Skin epidermis (tissue), 12 donors: ENCODE data around the gene FSTL3.

Experiments
- H3K27ac ChIP-seq, 21 experiments: fragments of 200-600 bp; sonication (generic) in 11 of 21; one replicate each; pipeline ENCODE4 v1.5.0; 2020; ENCODE audit warnings: mild to moderate bottlenecking in 3 of 21, inconsistent platforms in 2 of 21, moderate library complexity in 2 of 21
- H3K4me3 ChIP-seq, 7 experiments: fragments of 200-600 bp; sonication (generic) in 2 of 7; one replicate each; pipeline ENCODE4 v1.5.0; 2020; ENCODE audit warnings: inconsistent platforms in 2 of 7, mild to moderate bottlenecking in 2 of 7, moderate library complexity in 1 of 7

The FSTL3 gene

DNA sequence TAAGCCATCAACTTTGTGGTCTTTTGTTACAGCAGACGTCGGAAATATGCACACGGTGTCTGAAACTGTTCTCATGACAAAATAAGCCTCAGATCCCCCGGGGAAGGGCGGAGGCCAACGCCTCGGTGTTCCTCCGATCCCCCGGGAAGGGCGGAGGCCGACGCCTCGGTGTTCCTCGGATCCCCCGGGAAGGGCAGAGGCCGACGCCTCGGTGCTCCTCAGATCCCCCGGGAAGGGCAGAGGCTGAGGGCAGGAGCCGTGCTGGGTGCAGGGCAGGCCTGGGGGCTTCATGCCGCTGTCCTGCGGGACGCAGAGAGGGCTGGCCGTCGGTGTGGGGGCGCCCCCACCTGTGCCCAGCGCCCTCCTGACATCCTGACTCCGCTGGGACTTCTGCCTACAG lies 31.8 kb upstream of the FSTL3 start:
- no peak overlapping the region for H3K4me3 ChIP-seq
- no peak overlapping the region for H3K27ac ChIP-seq

DNA sequence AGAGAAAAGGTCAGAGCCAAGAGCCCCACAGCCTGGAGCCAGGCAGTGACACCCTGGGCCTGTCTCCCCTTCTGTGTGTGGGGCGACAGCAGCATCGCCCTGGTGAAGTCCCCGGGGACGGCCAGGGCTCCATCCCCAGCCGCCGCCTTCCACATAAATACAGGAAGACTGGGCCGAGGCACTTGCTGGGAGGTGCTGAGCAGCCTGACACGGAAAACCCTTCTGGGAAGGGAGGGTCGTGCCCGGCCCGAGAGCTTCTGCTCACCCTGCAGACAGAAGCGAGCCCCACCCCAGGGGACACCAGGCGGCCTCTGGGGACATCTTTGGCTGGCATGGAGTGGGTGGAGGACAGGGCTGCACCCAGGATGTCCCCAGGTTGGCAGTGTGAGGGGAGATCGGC lies 31.4 kb upstream of the FSTL3 start:
- H3K27ac ChIP-seq: no peak overlapping the region
- H3K4me3 ChIP-seq: no peak overlapping the region

DNA sequence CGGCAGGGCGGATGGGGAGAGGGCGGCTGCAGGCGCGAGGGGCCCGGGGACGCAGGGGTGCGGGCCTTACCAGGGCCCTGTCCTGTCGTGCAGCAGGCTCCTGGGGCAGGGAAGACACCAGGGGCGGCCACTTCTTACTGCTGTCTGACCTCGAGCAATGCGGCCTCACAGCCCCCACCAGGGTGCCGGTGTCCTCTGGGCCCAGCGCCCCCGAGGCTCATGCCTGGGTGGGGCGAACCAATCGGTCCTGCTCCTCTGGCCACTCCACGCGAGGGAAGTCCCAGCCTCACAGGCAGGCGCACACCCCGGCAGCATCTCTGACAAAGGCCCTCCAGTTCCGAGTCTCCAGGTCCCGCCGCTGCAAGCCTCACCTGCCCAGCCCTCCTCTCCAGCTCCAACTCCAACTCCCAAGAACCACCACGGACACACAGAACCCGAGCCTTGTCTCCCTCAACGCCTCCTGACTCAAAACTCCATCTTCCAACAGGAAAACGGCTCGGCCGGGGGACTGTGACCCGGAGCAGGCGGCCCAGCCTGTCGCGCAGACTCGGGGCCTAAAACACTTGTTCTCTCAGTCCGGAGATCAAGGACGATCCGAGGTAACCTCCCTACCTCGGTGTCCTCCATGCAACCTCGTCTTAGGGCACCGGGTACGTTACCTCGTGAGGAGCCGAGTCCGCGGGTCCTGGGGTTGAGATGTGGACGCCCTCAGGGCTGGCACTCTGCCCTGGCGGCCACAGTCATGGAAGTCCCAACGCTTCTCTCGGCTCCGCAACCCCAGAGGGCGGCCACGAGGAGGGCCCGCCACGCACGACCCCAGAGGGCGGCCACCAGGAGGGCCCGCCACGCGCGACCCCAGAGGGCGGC lies 30.0 kb upstream of the FSTL3 start:
- Histone ChIP-seq H3K4me3 (no peak overlapping the region), H3K27ac (no peak overlapping the region)

DNA sequence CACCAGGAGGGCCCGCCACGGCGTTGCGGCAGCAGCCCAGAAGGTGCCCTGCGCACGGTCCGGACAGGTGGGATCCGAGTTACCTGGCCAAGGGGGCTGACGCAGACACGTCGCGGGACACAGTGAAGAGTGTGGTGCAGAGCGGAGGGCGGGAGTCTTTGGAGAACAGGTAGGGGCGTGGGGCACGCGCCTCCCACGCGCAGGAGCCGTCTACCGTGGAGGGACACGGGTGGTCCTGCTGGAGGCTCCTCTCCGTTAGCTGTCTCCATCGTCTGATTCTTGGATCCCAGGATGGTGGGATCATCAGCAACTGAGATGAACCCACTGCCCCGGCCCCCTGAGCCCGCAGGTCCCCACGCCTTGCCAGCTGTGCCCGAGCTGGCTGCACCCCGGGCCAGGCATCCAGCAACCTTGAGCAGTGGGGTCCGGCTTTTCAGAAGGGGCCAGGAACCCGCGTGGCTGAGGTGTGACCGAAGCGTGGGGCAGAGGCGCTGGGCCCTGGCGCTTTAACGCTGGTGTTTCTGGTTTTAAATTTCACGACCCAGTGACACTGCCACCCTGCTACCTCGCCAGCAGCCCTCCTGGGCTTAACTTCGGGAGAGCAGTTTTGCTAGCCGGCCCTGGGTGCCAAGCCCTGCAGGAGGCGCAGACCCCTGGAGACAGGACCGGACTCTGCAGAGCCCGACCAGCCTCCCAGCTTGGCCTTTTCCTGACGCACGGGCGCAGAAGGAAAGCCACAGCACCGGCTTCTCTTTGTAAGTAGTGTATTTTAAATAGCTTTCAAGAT lies 29.2 kb upstream of the FSTL3 start:
- Histone ChIP-seq H3K27ac (no peak overlapping the region), H3K4me3 (no peak overlapping the region)

DNA sequence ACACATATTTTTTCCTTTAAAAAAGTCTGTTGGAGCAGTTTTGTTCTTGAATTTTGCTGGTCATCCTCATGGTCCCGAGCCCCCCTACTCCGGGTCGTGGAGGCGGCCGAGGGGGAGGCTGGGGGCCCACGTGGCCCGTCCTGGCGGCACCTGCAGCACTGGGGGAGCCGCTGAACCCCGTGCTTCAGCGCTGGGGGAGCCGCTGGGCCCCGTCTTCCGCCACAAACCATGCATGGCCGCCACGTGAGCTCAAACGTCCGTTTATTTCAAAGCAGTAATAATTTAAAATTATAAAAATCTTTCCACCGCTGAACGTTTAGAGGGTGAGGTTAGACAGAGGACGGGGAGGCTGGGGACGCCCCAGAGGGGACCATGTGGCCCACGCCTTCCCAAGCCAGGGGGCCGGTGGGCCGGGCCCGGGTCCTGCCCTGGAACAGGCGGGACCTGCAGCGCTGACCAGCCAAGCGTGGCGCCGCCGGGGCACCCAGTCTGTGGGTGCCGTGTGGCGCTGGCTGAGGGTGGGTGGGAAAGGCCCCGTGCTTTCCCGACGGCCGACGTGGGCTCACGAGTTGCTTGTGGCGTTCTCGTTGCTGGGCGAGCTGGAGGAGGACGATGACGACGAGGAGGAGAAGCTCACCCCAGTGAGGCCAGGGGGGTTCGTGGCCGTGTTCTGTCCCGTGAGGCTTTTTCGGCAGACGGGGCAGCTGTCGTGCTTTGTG lies 28.5 kb upstream of the FSTL3 start:
- Histone ChIP-seq H3K4me3 (no peak overlapping the region), H3K27ac (no peak overlapping the region)

DNA sequence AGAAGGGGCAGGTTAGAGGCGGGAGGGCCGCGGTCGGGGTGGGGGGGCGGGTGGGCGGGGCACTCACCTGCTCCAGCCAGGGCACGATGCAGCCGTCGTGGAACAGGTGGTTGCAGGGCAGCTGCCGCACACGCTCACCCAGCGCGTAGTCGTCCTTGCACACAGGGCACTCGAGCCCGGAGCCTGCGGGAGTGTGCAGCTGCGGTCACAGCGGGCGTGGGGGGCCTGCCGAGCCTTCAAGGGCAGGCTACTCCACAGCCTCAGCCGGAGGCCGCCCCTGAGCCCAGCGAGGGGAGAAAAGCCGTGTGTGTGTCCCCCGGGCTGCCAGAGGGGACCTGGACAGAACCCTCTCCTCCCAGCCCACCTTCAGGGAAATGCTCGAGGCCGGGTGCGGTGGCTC lies 27.9 kb upstream of the FSTL3 start:
- Histone ChIP-seq H3K27ac (no peak overlapping the region), H3K4me3 (no peak overlapping the region)

DNA sequence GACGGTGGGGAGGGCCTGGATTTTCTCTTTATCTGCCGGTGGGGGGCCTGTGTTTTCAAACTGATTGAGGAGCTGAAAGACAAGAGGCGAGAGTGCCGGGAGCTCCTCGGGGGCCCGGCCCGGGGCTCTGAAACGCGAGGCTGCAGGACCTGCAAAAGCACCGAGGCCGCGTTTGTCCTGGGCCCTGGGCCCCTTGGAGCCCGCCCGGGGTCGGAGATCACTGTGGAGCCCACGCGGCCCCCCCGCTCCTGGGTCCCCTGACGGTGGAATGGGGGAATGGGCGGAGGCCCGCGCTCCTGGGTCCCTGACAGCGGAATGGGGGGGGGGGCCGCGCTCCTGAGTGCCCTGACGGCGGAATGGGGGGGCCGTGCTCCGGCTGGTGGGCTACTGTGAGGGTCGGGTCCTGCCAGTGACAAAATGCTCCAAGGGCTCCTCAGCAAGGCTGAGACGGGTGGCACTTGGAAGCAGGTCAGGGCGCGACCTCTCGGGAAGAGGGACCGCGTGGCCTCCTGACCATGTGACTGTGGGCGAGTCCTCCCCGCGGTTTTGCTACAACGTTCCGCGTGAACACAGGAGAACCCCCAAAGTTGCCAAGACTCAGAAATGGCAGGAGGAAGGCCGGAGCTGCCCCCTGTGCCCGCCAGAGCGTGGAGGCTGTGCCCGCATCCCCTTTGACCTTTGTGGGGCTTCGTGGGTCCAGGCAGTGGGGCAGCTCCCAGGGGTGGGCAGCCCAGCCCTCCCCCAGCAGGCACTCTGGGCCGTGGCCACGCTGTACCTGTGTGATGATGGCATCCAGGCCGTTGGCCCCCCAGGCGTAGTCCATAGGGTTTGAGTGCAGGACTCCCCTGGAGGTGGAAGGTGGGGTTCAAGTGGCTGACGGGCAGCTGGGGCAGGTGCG lies 27.0 kb upstream of the FSTL3 start:
- H3K4me3 ChIP-seq: no peak overlapping the region
- no peak overlapping the region for H3K27ac ChIP-seq

DNA sequence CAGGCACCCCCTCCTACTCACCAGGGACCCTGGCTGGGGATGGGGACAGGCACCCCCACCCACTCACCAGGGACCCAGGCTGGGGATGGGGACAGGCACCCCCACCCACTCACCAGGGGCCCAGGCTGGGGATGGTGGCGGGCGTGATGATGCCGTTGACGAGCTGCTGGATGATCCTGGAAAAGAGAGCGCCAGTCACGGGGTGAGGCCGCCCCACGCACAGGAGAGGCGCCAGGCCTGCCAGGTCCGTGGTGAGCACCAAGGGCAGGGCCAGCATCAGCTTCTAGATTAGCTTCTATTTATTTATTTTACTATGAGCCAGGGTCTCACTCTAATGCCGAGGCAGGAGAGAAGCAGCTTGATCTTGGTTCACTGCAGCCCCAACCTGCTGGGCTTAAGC lies 26.1 kb upstream of the FSTL3 start:
- Histone ChIP-seq H3K27ac (no peak overlapping the region), H3K4me3 (no peak overlapping the region)

DNA sequence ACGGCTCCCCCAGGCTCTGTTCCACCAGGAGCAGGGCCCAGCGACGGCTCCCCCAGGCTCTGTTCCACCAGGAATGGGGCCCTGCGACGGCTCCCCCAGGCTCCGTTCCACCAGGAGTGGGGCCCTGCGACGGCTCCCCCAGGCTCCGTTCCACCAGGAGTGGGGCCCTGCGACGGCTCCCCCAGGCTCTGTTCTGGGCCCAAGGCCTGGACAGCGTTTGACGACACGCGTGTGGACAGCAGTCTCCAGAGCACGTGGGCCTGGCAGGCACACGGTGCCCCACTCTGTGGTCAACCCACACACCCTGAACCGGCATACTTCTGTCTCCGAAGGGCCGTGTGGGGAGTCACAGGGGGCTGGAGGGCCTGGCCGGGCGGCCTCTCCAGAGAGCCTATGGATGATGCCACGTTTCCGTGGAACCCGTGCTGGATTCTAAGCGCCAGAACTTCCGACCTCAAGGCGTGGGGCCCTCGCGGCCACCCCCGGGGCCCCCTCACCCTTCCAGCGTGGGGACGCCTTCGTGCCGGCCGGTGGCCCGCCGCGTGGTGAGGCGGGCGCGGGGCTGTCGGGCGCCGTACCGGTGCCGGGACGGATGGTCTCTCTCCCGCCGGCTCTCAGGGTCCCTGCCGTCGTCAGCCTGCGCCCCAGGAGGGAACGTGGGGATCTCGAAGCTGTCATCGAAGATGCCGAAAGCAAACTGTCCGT lies 24.9 kb upstream of the FSTL3 start:
- Histone ChIP-seq H3K27ac (peak overlapping the region in 1 of 21 experiments; percentile 27), H3K4me3 (no peak overlapping the region)

DNA sequence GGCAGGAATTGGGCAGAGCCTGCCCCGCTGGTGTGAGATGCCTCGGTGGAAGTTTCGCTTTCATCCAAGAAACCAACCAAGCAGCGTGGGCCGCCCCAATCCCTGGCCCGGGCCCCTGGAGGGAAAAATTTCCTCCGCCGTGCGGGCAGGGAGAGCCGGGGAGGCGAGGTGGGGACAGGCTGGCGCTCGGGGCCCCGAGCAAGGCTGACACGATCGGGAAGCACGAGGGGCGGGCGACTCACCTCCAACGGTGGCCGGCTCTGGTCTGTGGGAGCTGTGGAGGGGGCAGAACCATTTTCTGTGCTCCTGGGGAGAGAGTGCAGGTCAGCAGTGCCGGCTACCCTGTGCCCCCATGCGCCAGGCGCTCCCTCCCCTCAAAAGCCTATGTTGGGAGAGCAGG lies 24.2 kb upstream of the FSTL3 start:
- H3K4me3 ChIP-seq: no peak overlapping the region
- H3K27ac ChIP-seq: no peak overlapping the region

DNA sequence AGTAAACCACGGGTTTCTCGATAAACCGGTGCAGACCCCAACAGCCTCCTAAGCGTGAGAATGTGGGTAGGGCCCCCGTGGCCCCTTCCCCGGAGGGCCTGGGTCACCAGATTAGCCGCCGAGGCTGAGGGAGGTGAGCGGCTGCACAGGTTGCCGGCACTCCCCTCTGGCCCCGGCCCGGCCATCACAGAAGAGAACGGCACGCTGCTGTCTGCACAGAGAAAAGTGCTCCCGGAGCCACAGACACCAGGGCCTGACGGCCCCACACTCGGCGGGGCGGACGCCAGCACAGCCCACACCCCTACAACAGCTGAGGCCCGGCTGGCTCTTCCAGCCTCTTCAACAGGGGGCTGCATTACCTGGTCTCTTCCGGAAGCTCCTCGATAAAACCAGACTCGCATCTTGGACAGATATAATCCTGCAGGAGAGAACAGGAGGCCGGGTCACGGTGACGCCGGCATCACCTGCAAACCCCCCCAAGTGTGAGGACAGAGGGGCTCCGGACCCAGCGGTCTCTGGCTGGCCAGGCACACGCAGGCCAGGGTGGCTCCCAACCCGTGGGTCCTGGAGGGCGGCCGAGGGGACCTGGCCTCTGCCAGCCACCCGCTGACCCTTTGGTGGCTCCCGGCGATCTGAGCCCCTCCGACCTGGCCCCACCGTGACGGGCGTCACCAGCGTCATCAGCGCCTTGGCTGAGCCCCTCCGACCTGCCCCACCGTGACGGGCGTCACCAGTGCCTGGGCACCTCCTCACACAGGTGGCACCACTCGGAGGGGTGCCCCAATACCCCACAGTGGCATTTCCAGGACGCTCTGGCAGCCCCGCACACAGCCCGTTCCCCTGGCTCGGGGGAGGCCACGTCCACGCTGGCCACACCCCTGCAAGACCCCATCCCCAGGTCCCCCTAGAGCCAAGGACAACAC lies 23.5 kb upstream of the FSTL3 start:
- H3K4me3 ChIP-seq: no peak overlapping the region
- no peak overlapping the region for H3K27ac ChIP-seq

DNA sequence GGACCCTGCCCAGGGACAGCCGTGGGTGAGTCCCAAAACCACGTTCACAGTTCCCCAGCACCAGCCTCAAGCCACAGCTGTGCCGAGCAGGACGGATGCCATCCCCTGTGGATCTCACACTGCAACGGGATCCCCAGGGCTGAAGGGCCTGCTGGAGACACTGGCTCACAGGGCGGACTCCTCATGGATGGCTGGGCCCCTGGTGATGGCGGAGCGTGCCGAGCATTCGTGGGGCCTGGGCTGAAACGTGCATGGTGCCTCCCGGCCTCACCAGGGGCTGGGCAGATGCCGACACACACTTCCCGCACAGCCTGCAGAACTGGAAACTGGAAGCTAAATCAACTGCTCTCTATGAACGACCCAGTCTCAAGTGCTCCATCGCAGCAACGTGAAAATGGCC lies 22.8 kb upstream of the FSTL3 start:
- Histone ChIP-seq H3K27ac (no peak overlapping the region), H3K4me3 (no peak overlapping the region)

DNA sequence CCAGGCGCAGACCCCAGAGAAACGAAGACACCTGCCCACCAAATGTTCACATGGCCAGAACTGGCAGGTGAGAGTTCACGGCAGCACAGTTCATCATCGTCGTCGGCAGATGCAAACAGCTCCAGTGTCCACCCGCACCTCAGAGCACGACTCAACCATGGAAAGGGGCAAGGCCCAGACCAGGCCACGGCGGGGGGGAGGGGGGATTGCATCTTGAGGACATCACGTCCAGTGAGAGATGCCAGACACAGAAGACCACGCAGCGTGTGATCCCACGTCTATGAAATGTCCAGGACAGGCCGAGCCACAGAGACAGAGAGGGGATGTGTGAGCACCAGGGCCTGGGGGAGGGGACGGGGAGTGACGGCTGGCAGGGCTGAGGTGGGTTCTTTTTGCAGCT lies 20.5 kb upstream of the FSTL3 start:
- H3K27ac ChIP-seq: no peak overlapping the region
- H3K4me3 ChIP-seq: no peak overlapping the region

DNA sequence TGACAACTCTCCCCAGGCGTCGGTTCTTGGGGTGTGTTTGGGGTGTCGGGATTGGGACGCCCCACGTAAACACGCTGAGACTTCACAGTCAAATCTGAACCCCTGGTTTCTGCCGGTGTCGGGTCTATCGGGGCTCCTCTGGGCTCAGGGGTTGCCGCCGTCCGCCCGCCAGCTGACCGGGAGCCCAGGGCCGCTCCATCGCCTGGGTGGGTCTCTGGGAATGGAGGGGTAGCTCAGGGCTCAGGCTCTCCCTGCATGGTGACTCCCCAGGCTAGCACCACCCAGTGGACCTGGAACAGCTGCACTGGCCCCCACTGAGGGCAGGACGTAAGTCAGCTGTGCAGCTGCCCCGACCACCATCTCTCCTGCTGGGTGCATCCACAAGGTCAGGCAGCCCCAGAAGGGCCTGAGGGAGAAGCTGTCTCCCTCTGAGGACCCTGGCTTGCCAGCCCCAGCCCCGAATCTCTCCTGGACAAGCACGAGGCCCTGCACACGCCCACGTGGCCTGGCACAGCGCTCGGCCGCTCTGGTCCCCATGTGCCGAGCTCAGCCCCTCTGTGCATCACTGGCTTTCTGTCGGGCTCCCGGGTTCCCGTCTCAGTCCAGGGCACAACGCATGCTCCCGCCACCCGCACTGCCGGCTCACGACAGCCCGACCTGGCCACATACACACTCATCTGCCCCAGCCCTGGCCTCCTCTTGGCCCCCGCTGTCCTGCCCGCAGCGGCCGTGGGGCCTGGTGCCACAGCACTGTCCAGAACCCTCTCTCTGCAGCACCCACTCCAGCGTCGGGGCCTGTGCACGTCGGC lies 19.2 kb upstream of the FSTL3 start:
- Histone ChIP-seq H3K4me3 (no peak overlapping the region), H3K27ac (peak overlapping the region in 1 of 21 experiments; percentile 95)

DNA sequence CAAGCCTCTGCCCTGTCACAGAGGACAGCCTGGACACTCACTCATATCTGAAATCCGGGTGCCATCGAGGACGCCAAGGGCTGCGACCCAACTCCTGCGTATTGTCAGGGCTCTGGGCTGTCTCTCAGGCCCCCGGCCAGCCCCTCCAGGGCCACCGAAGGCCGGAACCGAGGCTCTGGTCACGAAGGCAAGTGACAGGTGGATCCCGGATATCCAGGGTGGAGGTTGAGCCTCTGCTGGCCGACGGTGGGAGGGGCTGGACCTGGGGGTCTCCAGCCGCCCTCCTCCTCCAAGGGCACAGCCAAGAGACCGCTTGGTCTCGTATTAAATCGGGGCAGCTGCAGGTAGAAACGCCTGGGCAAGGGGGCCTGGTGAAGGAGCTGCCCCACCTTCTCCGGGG lies 18.6 kb upstream of the FSTL3 start:
- Histone ChIP-seq H3K4me3 (no peak overlapping the region), H3K27ac (peak overlapping the region in 3 of 21 experiments; percentile 87 to 96 (median 95))

DNA sequence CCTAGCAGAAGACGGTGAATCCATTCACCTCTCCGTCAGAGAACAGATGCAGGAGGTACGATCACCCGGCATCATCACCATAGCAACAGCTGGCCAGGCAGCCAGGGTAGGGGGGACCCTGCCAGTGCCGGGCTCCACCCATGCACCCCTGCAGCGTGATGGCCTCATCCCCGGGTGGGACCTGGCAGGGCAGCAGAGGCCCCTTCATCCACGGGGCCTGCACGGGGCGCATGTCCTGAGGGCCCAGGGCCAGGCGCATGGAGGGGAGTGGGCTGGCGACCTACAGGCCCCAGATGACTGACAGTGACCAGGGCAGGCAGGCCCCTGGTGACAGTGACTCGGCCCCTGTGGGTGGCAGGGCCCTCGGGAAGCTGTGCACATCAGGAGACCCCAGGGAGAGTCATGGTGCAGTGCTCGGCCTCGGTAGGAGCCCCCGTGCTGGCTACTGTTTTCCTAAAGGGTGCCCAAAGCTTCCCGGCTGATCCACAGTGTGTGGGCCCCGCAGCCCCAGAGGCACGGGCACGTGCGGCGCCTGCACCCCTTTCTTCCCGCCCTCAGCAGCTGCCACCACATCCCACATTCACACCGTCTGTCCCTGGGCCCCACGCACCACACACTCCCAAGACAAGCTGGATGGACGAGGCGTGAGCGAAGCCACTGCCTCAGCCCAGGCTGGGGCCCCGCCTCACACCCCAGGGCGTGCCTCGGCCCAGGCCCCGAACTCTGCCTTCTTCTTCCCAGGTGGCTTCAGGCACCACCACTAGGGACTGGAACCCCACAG lies 17.9 kb upstream of the FSTL3 start:
- Histone ChIP-seq H3K4me3 (peak overlapping the region in 5 of 7 experiments; percentile 18 to 99 (median 27)), H3K27ac (peak overlapping the region in 18 of 21 experiments; percentile 71 to 99 (median 96))
